Measurements from ENCODE around the gene FBN1.

FBN1 gene

GRCh38 chr15:48440084-48440483 is 205.4 kb downstream of the FBN1 start:
- DNase-seq (ENCODE audit: low read depth in 1 of 2, low spot score in 1 of 2) = no peak

DNA sequence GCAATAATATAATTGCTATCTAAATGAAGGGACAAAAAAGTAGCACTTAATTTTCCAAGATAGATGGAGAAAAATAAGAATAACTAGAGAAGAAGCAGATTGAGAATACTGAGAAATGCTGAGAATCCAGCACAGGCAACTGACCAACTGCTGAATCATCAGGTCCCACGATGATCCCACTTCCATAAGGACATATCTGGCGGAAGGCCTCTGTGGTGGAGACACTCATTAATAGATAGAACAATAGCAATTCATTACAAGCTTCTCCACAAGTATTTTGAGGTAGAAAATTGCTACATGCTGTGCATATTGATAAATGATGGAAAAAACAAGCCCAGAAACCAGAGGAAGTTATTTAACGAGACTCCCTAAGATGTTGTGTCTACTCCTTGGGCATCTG is 208.3 kb downstream of the FBN1 start:
- DNase-seq (ENCODE audit: low read depth in 1 of 2, low spot score in 1 of 2) = no peak

DNA sequence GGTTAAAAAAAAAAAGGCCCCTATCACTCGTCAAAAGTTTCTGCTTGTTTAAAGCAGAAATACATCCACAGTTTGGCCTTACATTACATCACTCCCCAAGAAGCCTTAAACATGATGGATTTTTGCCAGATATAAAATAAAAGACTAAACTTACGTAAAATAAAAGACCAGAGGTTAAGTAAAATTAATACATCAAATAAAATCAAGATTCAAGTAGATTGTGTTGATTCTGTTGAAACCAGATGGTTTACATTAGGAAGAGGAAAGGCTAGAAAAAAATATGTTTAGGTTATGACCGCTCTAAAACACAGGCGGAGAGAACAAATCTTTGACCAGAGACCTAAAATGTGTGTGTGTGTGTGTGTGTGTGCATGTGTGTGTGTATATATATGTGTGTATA is 210.2 kb downstream of the FBN1 start:
- DNase-seq (ENCODE audit: low read depth in 1 of 2, low spot score in 1 of 2) = no peak

DNA sequence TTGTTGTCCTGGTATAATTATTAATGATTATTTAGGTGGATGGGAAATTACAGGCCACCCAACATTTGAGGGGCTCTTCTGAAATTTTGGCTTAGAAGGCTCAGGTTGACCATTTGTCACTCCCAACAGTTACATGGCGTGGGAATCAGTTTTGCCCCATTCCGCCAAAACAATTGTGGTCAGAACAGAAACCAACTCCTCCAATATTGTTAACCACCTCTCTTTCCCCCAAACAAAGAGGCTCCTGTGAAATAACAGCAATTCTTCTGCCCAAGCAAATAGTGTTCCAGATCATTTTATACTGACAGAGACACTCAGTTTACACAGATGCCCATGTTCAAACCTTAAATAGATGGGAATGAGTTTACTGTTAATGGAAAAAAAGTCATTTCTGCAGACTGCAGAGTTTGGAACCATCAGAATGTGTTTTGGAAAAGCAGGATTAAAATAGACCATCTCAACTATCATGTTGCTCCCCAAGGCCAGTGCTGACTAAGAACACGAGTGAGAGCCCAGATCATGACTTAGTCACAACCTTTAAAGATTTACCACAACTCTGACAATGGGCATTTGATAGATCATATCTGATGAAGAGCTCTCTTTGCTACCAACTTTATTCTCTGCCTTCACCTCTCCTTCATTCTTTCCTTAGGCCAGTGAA is 212.2 kb downstream of the FBN1 start:
- no peak for DNase-seq (ENCODE audit: low read depth in 1 of 2, low spot score in 1 of 2)

- no peak for DNase-seq (ENCODE audit: low read depth in 1 of 2, low spot score in 1 of 2)
Measured at GRCh38 chr15:48432688-48433087, 212.8 kb downstream of the FBN1 start.

DNA sequence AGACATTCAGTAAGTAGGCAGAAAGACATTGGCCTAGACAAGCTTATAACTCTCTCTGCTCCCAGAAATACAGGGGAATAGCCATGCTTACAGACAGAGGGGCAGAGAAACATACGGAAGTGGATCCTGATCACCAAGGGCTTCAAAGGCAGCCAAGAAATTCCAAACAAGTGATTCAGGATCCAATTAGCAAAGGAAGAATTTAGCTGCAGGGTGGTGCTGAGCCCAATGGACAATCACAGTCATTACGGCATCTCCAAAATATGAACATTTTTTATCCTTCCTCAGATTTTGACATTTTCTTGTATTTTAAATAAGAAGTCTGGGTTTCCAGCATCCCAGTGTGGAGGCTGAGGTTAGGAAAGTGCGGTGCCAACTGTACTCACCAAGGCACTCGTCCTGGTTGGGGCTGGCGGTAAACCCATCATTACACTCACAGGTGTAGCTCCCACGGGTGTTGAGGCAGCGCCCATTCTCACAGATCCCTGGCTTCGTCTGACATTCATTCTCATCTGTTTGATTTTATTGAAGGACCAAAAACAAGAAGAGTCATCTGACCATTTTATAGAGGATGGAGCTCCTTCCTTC is 217.5 kb downstream of the FBN1 start:
- DNase-seq (ENCODE audit: low read depth in 1 of 2, low spot score in 1 of 2) = no peak

GRCh38 chr15:48427479-48427878 is 218.0 kb downstream of the FBN1 start:
- no peak for DNase-seq (ENCODE audit: low read depth in 1 of 2, low spot score in 1 of 2)

- DNase-seq (ENCODE audit: low read depth in 1 of 2, low spot score in 1 of 2) = no peak
Measured at GRCh38 chr15:48426941-48427340, 218.6 kb downstream of the FBN1 start.

DNA sequence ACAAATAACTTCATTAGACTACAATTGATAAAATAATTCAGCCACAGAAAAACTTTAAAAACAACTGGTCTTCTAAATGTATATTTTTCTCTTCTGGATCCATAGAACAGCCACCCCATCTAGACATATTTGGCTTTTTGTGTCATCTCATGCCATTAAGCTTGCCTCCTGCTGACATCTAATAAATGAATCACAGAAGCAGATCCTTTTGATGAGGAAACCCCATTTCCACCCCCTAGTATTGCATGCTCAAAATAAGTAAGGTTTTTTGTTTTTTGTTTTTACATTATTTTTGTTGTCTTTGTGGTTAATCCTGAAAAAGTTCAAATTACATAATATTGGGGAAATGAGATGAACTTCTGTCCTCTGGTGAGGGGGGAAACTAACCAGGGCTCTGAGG is 219.5 kb downstream of the FBN1 start:
- no peak for DNase-seq (ENCODE audit: low read depth in 1 of 2, low spot score in 1 of 2)

DNA sequence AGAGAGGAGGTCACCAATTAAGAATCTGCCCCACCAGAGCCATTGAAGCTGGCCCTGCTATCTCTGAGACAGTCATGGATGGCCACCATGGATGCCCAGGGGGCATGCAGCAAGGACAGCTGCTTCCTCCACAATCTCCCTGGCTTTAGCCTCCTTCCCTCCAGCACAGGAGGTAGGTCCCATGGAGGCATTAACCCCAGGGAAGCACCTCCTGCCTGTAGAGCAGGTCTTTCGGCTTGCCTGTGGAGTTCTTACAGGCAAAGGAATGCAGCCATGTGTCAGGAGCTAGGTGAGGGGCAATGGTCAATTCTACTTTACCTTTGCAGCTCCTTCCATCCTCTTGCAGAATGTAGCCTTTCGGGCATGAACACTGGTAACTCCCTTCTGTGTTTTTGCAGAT is 220.5 kb downstream of the FBN1 start:
- no peak for DNase-seq (ENCODE audit: low read depth in 1 of 2, low spot score in 1 of 2)

DNA sequence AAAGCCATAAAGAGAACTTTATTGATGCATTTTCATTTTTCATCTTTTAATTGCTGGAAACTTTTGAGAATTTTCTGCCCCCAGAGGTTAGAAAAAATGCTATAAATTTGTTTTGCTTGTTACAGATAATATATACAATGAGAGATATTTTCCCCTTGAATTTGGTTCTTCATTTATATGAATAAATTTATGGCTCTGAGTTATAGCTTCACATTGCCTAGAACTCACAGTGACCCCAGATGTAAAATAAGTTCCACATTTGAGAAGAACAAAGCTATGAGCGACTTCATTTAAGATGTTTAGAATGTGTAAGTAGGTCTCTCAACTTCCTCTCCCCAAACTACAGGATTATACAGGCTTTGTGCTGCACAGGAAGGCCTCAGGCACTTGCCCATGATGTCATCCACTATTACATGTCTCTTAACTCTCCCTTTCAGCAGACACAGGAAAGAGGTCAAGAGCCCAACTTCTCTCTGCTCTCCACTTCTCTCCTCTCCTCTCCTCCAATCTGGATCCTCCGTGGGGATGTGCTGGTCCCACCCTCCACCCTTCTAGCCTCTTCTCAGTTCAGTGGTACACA is 221.5 kb downstream of the FBN1 start:
- no peak for DNase-seq (ENCODE audit: low read depth in 1 of 2, low spot score in 1 of 2)

DNA sequence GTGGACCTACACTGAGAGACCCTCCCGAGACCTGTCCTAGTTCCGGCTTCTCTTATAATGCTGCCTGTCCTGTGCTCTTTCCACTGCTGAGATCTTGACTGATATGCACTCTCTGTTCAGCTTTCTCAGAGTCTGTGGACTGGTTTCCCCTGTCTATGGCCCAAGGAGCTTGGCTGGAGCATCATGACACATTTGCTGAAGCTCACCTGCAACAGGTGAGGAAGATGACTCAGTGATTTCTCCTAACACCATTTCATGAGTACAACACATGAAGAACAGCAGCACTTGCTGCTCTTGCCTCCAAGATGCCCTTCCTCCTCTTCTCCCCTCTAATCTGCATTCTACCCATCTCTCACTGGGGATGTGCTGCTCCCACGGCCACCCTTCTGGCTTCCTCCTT is 222.2 kb downstream of the FBN1 start:
- no peak for DNase-seq (ENCODE audit: low read depth in 1 of 2, low spot score in 1 of 2)

- no peak for DNase-seq (ENCODE audit: low read depth in 1 of 2, low spot score in 1 of 2)
Measured at GRCh38 chr15:48422401-48422800, 223.1 kb downstream of the FBN1 start.

DNA sequence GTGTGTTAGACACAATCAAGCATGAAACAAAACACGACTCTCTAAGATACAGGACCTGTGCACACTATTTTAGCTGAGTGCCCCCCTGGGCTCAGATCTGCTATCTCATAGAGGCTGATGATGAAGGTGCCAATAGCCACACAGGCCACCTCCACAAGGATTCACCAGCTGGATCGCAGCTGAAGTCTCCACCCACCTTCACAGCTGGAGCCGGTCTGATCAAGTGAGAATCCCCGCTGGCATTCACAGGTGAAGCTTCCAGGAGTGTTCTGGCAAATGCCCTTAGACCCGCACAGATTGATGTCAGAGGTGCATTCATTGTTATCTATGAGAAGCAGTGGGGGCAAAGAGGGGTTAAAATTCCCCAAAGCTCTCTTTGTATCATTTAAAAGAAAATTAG is 224.1 kb downstream of the FBN1 start:
- no peak for DNase-seq (ENCODE audit: low read depth in 1 of 2, low spot score in 1 of 2)

- DNase-seq (ENCODE audit: low read depth in 1 of 2, low spot score in 1 of 2) = no peak
Measured at GRCh38 chr15:48419896-48420295, 225.6 kb downstream of the FBN1 start.

DNA sequence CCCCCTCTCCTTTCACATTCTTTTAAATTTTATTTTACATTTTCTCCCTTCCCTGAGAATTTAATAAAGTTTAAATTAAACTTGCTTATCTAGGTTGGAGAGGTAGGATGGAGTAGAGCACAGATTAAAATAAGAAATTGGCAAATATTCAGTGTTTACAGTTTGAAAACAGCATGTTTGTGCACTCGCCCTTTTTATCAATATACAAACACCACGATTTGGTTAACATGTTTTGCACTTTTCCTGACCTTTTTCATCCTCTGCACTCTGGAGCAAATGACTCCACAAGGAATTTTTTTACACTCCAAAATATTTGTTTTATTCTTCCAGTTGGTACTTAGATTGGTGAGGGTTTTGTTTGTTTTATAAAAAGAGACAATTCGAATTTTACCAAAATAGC is 227.2 kb downstream of the FBN1 start:
- DNase-seq (ENCODE audit: low read depth in 1 of 2, low spot score in 1 of 2) = no peak

DNA sequence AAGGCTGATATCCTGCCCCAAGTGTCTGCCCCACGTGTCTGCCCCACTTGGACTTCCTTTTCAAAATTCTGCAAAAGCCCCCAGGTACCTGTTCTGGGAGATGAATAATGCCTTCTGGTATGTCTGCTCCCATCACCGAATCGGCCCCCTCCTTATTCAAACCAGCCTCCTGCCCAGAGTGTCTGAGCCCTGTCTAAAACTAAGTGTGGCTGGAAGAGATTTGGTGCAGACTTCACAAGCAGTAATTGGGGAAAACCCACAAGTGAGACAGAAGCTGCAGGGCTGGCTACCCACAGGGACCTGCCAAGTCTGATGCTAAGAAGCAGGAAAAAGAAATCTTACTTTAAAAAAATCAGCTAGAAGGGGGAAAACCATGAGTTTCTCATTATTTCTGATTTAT is 229.2 kb downstream of the FBN1 start:
- no peak for DNase-seq (ENCODE audit: low read depth in 1 of 2, low spot score in 1 of 2)

GRCh38 chr15:48415036-48415886 is 230.2 kb downstream of the FBN1 start:
- no peak for DNase-seq (ENCODE audit: low read depth in 1 of 2, low spot score in 1 of 2)

DNA sequence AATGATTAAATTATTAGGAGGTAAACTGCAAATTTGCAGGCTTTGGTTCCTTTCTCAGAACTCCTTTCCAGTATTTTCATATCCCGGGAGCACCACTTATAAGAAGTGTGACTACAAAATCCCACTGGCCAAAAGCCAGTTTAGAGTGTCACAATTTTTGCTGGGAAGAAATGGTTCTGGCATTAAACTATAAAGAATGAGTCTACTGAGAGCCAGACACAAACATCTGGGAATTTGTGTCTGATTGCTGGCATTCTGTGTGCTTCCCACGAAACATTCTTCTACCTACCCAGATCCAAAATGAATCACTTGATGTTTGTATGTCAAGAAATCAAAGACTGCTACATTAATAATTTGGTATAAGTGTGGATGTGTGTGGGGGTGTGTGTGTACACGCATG is 231.5 kb downstream of the FBN1 start:
- no peak for DNase-seq (ENCODE audit: low read depth in 1 of 2, low spot score in 1 of 2)

DNA sequence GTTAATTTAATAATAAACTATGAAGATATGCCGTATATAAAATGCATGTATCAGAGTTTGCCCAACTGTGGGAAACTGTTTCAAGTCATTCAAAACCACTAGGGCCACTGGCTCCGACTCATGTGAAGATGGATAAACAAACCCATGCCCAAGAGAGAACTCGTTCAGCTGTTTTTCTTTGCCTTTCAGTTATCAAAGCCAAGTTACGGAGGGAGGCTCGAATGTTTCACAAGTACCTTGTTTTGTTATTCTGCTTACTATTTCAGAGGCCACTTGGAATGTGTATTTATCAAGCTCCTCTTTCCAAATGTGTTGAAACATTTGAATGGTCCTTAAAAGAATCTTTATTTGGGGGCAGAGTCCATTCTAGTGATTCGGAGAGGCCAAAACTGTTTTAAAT is 232.2 kb downstream of the FBN1 start:
- no peak for DNase-seq (ENCODE audit: low read depth in 1 of 2, low spot score in 1 of 2)

DNA sequence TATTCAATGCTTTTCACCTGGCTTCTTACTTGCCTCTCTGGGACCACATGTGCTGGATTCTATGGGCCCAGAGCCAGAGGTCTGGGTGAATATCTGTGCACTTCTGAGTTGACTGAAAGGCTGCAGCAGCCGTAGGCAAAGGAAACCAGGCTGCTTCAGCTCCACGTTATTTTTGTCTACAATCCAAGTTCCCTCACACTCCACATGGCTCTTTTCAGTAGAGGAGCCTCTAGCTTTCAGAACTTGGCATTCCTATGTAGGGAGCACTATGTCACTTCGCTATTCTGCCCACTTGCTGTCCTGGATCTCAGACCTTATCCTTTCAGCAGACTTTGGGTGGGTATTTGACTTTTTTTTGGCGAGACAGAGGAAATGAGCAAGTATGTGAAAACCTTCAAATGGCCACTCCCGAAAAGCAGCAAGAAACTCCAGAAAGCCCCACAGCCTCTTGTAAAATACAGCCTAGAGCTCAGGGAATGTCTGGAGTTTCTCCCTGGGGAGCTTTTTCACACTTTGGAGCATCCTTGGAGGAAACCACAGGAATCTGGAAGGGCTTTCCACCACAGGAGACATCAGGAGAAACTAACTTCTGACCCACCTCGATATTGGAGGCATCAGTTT is 233.4 kb downstream of the FBN1 start:
- DNase-seq (ENCODE audit: low read depth in 1 of 2, low spot score in 1 of 2) = no peak

DNA sequence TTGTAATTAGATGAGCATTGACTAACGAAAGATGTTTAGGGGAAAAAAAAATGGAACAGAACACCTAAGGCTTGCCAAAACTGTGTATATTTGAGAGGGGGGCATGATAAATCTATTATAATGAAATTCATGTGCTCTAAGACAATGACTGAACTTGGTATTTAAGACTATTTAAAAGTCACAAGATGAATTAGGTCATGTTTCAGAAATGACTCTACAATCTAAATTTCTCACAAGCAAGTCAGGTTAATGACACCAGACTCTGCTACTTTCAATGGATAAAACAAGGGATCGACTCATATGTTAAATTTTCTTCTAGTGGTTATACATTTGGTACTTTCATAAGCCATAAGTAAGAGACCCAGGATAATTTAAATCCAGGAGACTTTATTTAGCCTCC is 235.9 kb downstream of the FBN1 start:
- no peak for DNase-seq (ENCODE audit: low read depth in 1 of 2, low spot score in 1 of 2)

All from activated CD4-positive, alpha-beta T cell treated with anti-CD3 and anti-CD28 coated beads, Interleukin-2, amount 50 U/mL, for 24 hours (primary cell).